GM04503 (cell line): ENCODE results near the gene EGFL7.

Experiments used
- DNase-seq: peaks from one replicate; pipeline ENCODE4 v3.0.0-alpha.2; 2012; ENCODE audit warnings: low read depth

Gene EGFL7

GRCh38 chr9:136718345-136719194 is 55.9 kb downstream of the EGFL7 start:
- no peak for DNase-seq

DNA sequence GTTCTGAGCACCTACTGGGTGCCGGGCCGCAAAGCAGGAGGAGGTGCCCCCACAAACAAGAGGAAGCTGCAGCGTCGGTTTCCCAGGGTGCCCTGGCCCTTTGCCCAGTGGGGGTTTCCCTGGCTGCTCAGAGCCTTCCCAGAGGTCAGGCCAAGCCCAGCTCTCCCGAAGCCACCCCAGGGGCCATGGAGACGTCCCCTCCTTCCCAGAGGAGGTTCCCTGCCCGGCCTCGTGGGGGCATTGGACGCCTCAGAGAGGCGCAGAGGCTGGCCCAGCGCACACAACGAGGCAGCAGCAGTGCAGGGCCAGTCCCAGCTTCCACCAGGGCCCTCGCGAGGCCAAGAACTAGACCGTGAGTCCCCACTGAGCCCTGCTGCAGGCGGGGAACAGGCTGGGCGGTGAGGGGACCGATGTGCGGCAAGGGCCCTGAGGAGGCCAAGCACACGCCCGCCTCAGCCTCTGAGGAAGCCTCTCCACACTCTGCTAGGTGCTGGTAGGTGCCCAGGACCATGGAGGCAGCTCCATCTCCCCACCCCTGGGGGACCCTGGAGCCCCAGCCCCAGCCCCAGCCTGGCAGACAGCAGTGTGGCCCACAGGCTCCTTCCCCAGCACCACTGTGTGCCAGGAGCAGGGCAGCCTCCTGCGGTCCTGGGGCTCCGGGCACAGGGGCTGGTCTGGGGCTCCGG is 56.6 kb downstream of the EGFL7 start:
- no peak for DNase-seq

DNA sequence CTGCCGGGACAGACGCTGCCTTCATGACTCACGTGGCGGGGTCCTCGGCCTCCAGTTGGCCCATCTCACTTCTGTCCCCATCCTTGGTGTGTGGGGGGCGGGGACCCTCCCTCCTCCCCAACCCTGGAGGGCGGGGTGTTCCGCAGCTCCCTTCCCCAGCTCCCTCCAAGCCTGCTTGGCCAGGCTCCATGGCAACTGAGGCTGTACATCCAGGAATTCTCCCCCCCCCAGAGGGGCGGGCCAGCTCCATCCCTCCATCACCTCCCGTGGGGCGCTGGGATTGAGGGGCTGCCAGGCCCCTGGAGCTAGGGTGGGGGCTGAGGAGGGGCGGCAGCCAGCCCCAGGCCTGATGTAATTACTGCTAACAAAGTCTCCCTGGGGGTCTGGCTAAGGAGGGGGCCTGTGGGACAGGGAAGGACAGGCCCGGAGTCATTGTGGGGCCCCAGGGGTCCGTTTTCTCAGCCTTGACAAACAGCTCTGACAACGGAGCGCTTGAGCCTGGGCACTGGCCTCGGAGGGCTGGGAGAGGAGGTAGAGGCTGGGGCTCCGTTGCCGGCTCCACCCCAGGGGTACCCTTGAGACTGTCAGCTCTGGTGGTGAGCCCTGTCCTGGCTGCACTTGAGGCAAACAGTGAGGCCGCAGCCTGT is 57.7 kb downstream of the EGFL7 start:
- no peak for DNase-seq

DNA sequence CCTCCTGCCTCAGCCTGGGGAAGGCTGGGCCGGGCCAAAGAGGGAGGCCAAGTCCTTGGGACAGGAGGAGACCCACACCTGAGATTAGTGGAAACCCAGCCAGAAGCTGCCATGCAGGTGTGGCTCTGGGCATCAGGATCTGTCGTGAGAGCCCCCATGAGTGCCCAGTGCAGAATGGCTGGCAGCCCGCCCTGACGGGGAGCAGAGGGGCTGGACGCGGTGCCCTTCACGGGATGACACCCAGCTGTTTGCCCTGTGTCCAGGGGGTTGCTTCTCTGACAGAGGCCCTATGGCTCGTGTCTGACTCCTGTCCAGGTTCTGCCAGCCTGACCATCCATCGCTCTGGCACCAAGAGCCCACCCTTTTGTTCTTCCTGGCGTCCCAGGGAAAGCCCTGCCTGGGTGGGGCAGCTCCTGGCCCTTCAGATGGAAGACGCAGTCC is 58.2 kb downstream of the EGFL7 start:
- DNase-seq: no peak

- no peak for DNase-seq
Observed at GRCh38 chr9:136721339-136722092, 58.8 kb downstream of the EGFL7 start.
